Measurements from ENCODE around the gene CRACR2A.

Gene CRACR2A

GRCh38 chr12:3790642-3791041, 37.7 kb upstream of the CRACR2A start:
- FAIRE-seq (no peak), DNase-seq (ENCODE audit: insufficient read length, low spot score) (no peak)
- no peak for TF ChIP-seq CTCF (IDR thresholded peaks at IDR 0.05; ENCODE audit: insufficient read depth, missing control alignments)

DNA sequence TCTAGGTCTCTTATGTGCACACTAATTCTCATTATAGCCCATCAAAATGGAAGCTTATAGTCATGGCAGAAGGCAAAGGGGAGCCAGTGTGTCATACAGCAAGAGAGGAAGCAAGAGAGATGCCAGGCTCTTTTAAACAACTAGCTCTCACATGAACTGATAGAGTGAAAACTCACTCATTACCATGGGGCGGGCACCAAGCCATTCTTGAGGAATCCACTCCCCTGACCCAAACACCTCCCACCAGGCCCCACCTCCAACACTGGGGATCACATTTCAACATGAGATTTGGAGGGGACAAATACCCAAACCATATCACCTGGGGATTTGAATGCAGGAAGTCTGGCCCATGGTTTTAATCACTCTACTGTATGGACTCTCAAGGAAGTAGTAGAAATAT, 36.9 kb upstream of the CRACR2A start:
- DNase-seq (ENCODE audit: insufficient read length, low spot score) = no peak
- no peak for TF ChIP-seq CTCF (IDR thresholded peaks at IDR 0.05; ENCODE audit: insufficient read depth, missing control alignments)
- FAIRE-seq = no peak

DNA sequence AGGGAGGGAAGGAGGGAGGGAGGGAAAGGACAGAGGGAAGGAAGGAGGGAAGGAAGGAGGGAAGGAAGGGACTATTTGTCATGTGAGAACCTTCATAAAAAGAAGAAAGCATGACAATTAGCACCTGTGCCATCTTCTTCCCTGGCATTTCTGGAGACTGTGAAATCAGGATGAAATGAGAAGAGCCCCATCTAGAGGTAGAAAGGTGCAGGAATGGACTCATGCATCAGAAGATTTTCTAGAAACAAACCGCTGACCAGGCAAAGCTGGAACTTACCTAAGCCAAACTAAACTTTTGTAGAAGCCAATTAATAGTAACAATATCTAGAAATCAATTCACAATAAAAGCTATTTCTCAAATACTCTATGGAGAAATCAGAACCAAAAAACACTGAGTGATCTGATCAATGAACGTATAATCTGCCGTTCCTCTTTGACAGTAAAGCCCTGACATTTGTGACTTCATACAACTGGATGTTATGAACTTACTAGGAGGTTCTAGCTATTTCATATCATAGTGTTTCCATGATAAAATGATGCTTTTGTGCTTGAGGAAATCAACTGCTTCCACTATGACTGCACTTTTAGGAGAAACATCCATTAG, 24.4 kb upstream of the CRACR2A start:
- FAIRE-seq (peak; percentile 71), DNase-seq (ENCODE audit: insufficient read length, low spot score) (no peak)
- peak; percentile 93 for TF ChIP-seq CTCF (IDR thresholded peaks at IDR 0.05; ENCODE audit: insufficient read depth, missing control alignments)

GRCh38 chr12:3775385-3776035, 22.6 kb upstream of the CRACR2A start:
- TF ChIP-seq CTCF (IDR thresholded peaks at IDR 0.05; ENCODE audit: insufficient read depth, missing control alignments) = no peak
- FAIRE-seq = no peak

DNA sequence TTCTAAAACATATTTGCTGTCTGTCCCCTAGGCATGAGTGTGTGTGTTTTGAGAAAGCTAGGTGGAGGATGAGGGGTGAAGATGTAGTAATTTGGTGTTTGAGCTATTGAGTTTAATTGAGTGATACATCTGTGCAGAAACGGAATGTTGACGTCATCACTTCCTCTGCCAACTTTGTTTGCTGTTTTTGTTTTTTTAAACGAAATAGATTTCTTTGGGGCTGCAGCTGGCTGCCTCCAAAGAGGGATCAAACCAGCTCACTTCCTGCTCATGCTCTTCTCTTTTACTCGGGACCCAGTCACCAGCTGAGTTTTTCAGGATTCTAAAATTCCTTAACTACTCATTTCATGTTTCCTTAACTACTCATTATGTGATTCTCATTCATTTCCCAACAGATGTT, 19.5 kb upstream of the CRACR2A start:
- FAIRE-seq = no peak

More at GRCh38 chr12:3775385-3776035, 22.6 kb upstream of the CRACR2A start:
- no peak for DNase-seq (ENCODE audit: insufficient read length, low spot score)

GRCh38 chr12:3771853-3772252, 18.9 kb upstream of the CRACR2A start:
- FAIRE-seq (no peak), DNase-seq (ENCODE audit: insufficient read length, low spot score) (no peak)
- no peak for TF ChIP-seq CTCF (IDR thresholded peaks at IDR 0.05; ENCODE audit: insufficient read depth, missing control alignments)

More for the DNA sequence above, 19.5 kb upstream of the CRACR2A start:
- DNase-seq (ENCODE audit: insufficient read length, low spot score) = no peak
- TF ChIP-seq CTCF (IDR thresholded peaks at IDR 0.05; ENCODE audit: insufficient read depth, missing control alignments) = no peak

DNA sequence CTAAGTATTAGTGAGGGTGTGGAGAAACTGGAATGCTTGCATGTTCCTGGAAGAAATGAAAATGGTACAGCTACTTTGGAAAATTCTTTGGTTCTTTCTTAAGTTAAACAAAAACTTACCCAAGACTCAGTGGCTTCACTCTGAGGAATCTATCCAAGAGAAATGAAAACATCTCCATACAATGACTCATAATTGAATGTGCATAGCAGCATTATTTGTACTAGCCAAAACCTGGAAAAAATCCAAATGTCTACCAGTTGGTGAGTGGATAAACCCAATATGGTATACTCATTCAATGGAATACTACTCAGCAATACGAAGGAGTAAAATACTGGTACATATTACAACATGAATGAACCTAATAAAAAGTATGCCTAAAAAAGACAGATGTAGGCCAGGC, 18.0 kb upstream of the CRACR2A start:
- TF ChIP-seq CTCF (IDR thresholded peaks at IDR 0.05; ENCODE audit: insufficient read depth, missing control alignments) = no peak
- FAIRE-seq (no peak), DNase-seq (ENCODE audit: insufficient read length, low spot score) (no peak)

All from D721Med (cell line).